ENCODE measurements around the gene RTTN.

GRCh38 chr18:70107091-70107490, 98.4 kb downstream of the RTTN start:
- TF ChIP-seq ZNF70 (CRISPR knock-in tag; IDR thresholded peaks at IDR 0.05): no peak
- no peak for TF ChIP-seq CREB5 (CRISPR knock-in tag; IDR thresholded peaks at IDR 0.05; ENCODE audit: low read depth)
- TF ChIP-seq POU6F1 (CRISPR knock-in tag; IDR thresholded peaks at IDR 0.05; ENCODE audit: borderline replicate concordance, low read depth): no peak
